Measurements from ENCODE around the gene C7orf33.

Gene C7orf33

GRCh38 chr7:148545172-148545571 lies 45.4 kb upstream of the C7orf33 start:
- TF ChIP-seq GABPA (IDR thresholded peaks at IDR 0.05; ENCODE audit: low read depth) (no peak), POLR2AphosphoS5 (IDR thresholded peaks at IDR 0.05; ENCODE audit: low read depth) (no peak), REST (IDR thresholded peaks at IDR 0.05; ENCODE audit: insufficient replicate concordance, low read depth) (no peak), SPI1 (IDR thresholded peaks at IDR 0.05; ENCODE audit: borderline replicate concordance, low read depth) (no peak)
- no peak overlapping the region for H3K4me3 ChIP-seq (replicated peaks; ENCODE audit: insufficient read depth, low read length)
- DNase-seq (ENCODE audit: low read depth in 1 of 2, low spot score in 1 of 2) = no peak
- H3K27me3 ChIP-seq (ENCODE audit: insufficient read depth, poor library complexity, severe bottlenecking) = no peaks in the 10 kb centered on the region
- no peak overlapping the region for H3K27ac ChIP-seq (replicated peaks)

- no peak for TF ChIP-seq CTCF (IDR thresholded peaks at IDR 0.05; ENCODE audit: insufficient read depth, low read length)
- no peak for TF ChIP-seq POLR2AphosphoS5 (IDR thresholded peaks at IDR 0.05; ENCODE audit: low read depth)
- TF ChIP-seq SPI1 (IDR thresholded peaks at IDR 0.05; ENCODE audit: borderline replicate concordance, low read depth) = no peak
- peak in 1 of 2 experiments; percentile 35 for DNase-seq (ENCODE audit: low read depth in 1 of 2, low spot score in 1 of 2)
Measured at GRCh38 chr7:148545932-148546331, 44.6 kb upstream of the C7orf33 start.

GRCh38 chr7:148546857-148547256 lies 43.7 kb upstream of the C7orf33 start:
- no peaks in the 10 kb centered on the region for H3K27me3 ChIP-seq (ENCODE audit: insufficient read depth, poor library complexity, severe bottlenecking)
- TF ChIP-seq CTCF (IDR thresholded peaks at IDR 0.05; ENCODE audit: insufficient read depth, low read length) = no peak
- TF ChIP-seq GABPA (IDR thresholded peaks at IDR 0.05; ENCODE audit: low read depth) = no peak
- no peak for TF ChIP-seq REST (IDR thresholded peaks at IDR 0.05; ENCODE audit: insufficient replicate concordance, low read depth)
- no peak for DNase-seq (ENCODE audit: low read depth in 1 of 2, low spot score in 1 of 2)
- H3K27ac ChIP-seq (replicated peaks) = no peak overlapping the region
- H3K4me3 ChIP-seq (replicated peaks; ENCODE audit: insufficient read depth, low read length) = no peak overlapping the region

More at GRCh38 chr7:148545932-148546331, 44.6 kb upstream of the C7orf33 start:
- Histone ChIP-seq H3K27ac (replicated peaks) (no peak overlapping the region), H3K27me3 (ENCODE audit: insufficient read depth, poor library complexity, severe bottlenecking) (no peaks in the 10 kb centered on the region), H3K4me3 (replicated peaks; ENCODE audit: insufficient read depth, low read length) (no peak overlapping the region)

GRCh38 chr7:148547951-148548350 lies 42.6 kb upstream of the C7orf33 start:
- TF ChIP-seq GABPA (IDR thresholded peaks at IDR 0.05; ENCODE audit: low read depth) (no peak), POLR2AphosphoS5 (IDR thresholded peaks at IDR 0.05; ENCODE audit: low read depth) (no peak), SPI1 (IDR thresholded peaks at IDR 0.05; ENCODE audit: borderline replicate concordance, low read depth) (no peak), CTCF (IDR thresholded peaks at IDR 0.05; ENCODE audit: insufficient read depth, low read length) (no peak), REST (IDR thresholded peaks at IDR 0.05; ENCODE audit: insufficient replicate concordance, low read depth) (no peak)
- Histone ChIP-seq H3K27ac (replicated peaks) (no peak overlapping the region), H3K27me3 (ENCODE audit: insufficient read depth, poor library complexity, severe bottlenecking) (no peaks in the 10 kb centered on the region), H3K4me3 (replicated peaks; ENCODE audit: insufficient read depth, low read length) (no peak overlapping the region)
- no peak for DNase-seq (ENCODE audit: low read depth in 1 of 2, low spot score in 1 of 2)
